ENCODE results near the gene FDPS.
"Not testable (repeated sequence)": the region's sequence is repeated elsewhere in the genome, so short reads cannot be mapped to it uniquely, and the experiment has no call there.

Gene FDPS

GRCh38 chr1:155319536-155319935 lies 10.9 kb downstream of the FDPS start:
- DNase-seq (ENCODE audit: low read depth in 2 of 2, low spot score in 1 of 2), result no peak

- DNase-seq (ENCODE audit: low read depth in 2 of 2, low spot score in 1 of 2), result no peak
Measured at GRCh38 chr1:155320252-155320651, 11.6 kb downstream of the FDPS start.

GRCh38 chr1:155320661-155321617 lies 12.3 kb downstream of the FDPS start, which contains the start of gene RUSC1:
Gene RUSC1, plus strand, starts transcription at chr1:155320894. Its CDS starts 880 bp downstream, at chr1:155321774.
- peak; percentile 45 to 46 for DNase-seq (ENCODE audit: low read depth in 2 of 2, low spot score in 1 of 2)

GRCh38 chr1:155321639-155322503 lies 13.2 kb downstream of the FDPS start:
- no peak for DNase-seq (ENCODE audit: low read depth in 2 of 2, low spot score in 1 of 2)

GRCh38 chr1:155322571-155322952 lies 13.9 kb downstream of the FDPS start:
- no peak for DNase-seq (ENCODE audit: low read depth in 2 of 2, low spot score in 1 of 2)

- DNase-seq (ENCODE audit: low read depth in 2 of 2, low spot score in 1 of 2), result peak; percentile 64 to 72
Measured at GRCh38 chr1:155322953-155323728, 14.5 kb downstream of the FDPS start.

- DNase-seq (ENCODE audit: low read depth in 2 of 2, low spot score in 1 of 2), result peak; percentile 50 to 68
Measured at GRCh38 chr1:155323729-155324036, 15.0 kb downstream of the FDPS start.

- peak; percentile 56 to 70 for DNase-seq (ENCODE audit: low read depth in 2 of 2, low spot score in 1 of 2)
Measured at GRCh38 chr1:155324037-155324716, 15.5 kb downstream of the FDPS start.

GRCh38 chr1:155324717-155325602 lies 16.3 kb downstream of the FDPS start:
- DNase-seq (ENCODE audit: low read depth in 2 of 2, low spot score in 1 of 2), result no peak

- no peak for DNase-seq (ENCODE audit: low read depth in 2 of 2, low spot score in 1 of 2)
Measured at GRCh38 chr1:155325603-155325893, 16.9 kb downstream of the FDPS start.

- no peak for DNase-seq (ENCODE audit: low read depth in 2 of 2, low spot score in 1 of 2)
Measured at GRCh38 chr1:155326020-155326526, 17.4 kb downstream of the FDPS start.

GRCh38 chr1:155326631-155327037 lies 18.0 kb downstream of the FDPS start:
- no peak for DNase-seq (ENCODE audit: low read depth in 2 of 2, low spot score in 1 of 2)

- DNase-seq (ENCODE audit: low read depth in 2 of 2, low spot score in 1 of 2), result no peak
Measured at GRCh38 chr1:155327981-155328380, 19.3 kb downstream of the FDPS start.

GRCh38 chr1:155328856-155329255 lies 20.2 kb downstream of the FDPS start:
- DNase-seq (ENCODE audit: low read depth in 2 of 2, low spot score in 1 of 2), result not testable (repeated sequence)

- DNase-seq (ENCODE audit: low read depth in 2 of 2, low spot score in 1 of 2), result no peak
Measured at GRCh38 chr1:155329980-155330598, 21.4 kb downstream of the FDPS start.

- no peak for DNase-seq (ENCODE audit: low read depth in 2 of 2, low spot score in 1 of 2)
Measured at GRCh38 chr1:155334962-155335361, 26.3 kb downstream of the FDPS start.

- DNase-seq (ENCODE audit: low read depth in 2 of 2, low spot score in 1 of 2), result no peak
Measured at GRCh38 chr1:155339515-155340097, 30.9 kb downstream of the FDPS start.

- DNase-seq (ENCODE audit: low read depth in 2 of 2, low spot score in 1 of 2), result no peak
Measured at GRCh38 chr1:155342842-155343241, 34.2 kb downstream of the FDPS start.

- no peak for DNase-seq (ENCODE audit: low read depth in 2 of 2, low spot score in 1 of 2)
Measured at GRCh38 chr1:155352631-155353030, 44.0 kb downstream of the FDPS start.

Measured in stimulated activated CD8-positive, alpha-beta memory T cell treated with anti-CD3 and anti-CD28 coated beads, Interleukin-4, amount 100 ng/mL, for 4 hours (primary cell).